T-helper 1 cell treated with Interleukin-12 subunit alpha and Interleukin-12 subunit beta and Interleukin-4 antibody, amounts not matched to agents 30 ng/mL and 1 ng/mL, for 36 hours (primary cell): ENCODE measurements around the gene RNF157. TPM values are rescaled to one million over a fixed set of nuclear protein-coding genes. Genes with fewer than 3 reads are reported as not detected.
"Not testable (repeated sequence)": the region's sequence is repeated elsewhere in the genome, so short reads cannot be mapped to it uniquely, and the experiment has no call there.

Experiments used
- intact Hi-C: fragments of 100-400 bp; cut with micrococcal nuclease; formaldehyde crosslinking; loops from one replicate; pipeline ENCODE4 v1.15.1; 2024
- total RNA-seq: library from RNA; stranded (reverse); gene quantifications from 2 replicates; pipeline ENCODE4 v1.2.3, GENCODE V29; 2022

The RNF157 gene
- total RNA-seq, 1 donor from 2014 or later = 104 TPM

DNA sequence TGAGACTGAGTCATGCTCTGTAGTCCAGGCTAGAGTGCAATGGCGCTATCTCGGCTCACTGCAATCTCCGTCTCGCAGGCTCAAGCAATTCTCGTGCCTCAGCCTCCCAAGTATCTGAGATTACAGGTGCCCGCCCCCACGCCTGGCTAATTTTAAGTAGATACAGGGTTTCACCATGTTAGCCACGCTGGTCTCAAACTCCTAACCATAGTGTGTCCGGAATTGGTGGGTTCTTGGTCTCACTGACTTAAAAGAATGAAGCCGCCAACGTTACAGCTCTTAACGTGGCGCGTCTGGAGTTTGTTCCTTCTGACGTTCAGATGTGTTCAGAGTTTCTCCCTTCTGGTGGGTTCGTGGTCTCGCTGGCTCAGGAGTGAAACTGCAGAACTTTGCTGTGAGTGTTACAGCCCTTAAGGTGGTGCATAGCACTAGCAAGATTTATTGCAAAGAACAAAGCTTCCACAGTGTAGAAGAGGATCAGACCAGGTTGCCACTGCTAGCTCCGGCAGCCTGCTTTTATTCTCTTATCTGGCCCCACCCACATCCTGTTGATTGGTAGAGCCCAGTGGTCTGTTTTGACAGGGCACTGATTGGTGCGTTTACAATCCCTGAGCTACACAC is 16.2 kb upstream of the RNF157 start:
- intact Hi-C loops = loop anchor here (1.0 kb wide), 1 partner anchor 10 kb away; no protein-coding TSS in a partner anchor

DNA sequence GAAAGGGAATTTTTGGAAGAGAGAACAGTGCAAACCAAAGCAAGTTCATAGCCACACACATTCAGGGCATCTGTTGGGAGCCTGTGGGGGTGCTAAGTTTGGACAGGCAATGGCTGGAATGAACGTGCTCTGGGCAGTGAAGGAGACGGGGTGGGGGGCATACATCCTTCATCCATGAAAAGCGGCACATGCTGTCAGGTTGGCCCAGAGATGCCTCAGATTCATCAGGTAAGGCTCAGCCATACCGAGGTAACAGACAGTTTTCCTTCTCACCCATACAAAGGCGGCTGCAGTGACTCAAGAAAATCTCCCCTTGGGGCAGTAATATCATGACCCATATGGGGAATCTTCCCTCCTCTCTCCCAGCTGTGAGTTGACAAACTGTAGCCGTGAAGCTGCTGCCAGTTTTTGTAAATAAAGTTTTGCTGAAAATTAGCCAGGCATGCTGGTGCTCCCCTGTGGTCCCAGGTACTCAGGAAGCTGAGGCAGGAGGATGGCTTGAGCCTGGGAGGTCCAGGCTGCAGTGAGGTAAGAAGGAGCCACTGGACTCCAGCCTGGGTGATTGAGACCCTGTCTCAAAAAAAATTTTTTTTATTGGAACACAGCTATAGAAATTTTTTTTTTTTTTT is 15.6 kb upstream of the RNF157 start:
- intact Hi-C loops = loop anchor here (1.0 kb wide), 1 partner anchor 10 kb away; no protein-coding TSS in a partner anchor

DNA sequence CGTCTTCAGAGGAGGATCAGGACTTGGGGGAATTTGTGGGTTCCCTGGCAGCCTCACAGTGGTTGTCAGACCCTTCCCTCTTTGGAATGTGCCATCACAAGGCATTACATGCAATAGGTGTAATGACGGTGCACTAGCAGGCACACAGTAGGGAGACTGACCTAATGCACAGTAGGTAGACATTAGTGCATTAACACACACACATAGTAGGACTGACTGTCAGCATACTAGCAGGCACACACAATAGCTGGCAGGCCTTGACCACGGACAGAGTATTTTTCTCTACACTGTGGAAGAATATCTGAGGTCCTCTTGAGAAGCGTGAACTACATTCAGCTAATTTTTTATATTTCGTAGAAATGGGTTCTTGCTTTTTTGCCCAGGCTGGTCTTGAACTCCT is 14.0 kb upstream of the RNF157 start:
- intact Hi-C loops = no loop called here

DNA sequence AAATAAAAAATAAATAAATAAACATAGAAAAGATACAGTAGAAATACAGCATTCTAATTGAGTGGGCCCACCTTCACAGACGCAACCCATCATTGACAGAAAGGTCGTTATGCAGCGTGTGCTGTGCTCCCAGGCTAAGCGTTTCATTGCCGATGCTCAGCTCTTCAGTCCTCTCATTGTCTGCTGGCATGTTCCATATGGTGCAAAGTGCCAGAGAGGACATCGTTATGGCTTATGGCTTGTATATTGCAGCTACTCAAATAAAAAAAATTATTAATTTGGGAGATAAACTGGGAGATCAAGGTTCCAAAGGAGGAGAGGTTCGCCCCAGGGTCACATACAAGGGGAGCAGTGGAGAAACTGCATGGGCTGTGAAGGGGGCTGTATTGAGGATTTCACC is 13.5 kb upstream of the RNF157 start:
- intact Hi-C loops = no loop called here

DNA sequence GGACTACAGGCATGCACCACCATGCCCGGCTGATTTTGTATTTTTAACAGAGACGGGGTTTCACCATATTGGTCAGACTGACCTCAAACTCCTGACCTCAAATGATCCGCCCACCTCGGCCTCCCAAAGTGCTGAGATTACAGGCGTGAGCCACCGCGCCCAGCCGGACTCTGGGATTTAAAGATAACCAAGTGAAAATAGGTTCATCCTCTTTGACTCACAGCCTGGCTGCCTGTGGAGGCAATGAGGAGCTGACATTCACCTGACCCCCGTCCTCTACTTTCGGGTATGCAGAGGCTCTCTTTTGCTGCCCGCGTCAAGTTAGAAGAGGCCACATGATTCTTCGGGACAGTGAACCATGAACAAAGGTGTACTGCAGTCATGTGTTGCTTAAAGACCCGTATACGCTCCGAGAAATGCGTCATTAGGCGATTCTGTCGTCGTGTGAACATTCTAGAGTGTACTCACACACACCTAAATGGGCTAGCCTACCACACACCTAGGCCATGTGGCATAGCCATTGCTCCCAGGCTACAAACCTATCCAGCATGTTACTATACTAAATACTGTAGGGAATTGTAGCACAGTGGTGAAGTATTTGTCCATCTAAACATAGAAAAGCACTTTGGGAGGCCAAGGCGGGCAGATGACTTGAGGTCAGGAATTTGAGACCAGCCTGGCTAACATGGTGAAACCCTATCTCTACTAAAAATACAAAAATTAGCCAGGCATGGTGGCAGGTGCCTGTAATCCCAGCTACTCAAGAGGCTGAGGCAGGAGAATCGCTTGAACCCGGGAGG is 12.9 kb upstream of the RNF157 start:
- intact Hi-C loops = loop anchor here (1.0 kb wide), 2 partner anchors 11 to 12 kb away; no protein-coding TSS in a partner anchor

DNA sequence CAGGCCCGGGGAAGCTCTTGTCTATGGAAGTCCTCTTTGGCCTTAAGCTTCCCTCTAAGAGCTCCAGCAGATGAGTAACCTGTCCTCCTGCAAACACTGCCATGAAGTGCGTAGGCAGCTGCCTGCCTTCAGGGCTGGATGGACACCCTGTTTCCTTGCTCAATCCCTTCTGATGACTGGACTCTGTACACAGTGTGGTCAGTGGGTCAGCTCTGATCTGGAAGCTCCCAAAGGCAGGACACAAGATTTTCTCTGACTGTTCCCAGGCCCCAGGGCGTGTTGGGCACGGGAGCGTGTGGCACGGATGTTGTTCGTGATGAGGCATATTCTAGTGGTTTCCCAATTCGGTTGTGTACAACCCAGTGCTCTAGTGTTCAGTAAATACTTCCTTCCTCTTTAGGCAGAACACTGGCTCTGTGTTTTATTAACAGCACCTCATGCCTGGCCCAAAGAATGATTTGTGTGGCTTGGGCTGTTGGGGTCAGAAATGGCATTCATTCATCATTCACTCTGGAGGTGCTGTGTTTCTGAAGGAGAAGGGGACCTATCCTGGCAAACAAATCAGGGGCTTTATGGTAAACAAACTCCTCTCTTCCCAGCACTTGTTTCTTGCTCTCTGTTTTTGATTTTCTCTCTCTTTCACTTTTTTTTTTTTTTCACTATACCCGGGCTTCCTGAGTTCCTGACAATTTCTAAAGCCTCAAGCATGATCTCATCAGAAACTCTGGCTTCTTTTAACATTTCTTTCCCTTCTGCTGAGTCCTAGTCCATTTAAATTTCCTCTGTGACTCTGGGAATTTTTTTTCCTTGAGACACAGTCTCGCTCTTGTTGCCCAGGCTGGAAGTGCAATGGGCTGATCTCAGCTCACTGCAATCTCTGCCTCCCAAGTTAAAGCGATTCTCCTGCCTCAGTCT is 12.0 kb upstream of the RNF157 start:
- intact Hi-C loops = loop anchor here (1.0 kb wide), 2 partner anchors 11 to 12 kb away; no protein-coding TSS in a partner anchor

DNA sequence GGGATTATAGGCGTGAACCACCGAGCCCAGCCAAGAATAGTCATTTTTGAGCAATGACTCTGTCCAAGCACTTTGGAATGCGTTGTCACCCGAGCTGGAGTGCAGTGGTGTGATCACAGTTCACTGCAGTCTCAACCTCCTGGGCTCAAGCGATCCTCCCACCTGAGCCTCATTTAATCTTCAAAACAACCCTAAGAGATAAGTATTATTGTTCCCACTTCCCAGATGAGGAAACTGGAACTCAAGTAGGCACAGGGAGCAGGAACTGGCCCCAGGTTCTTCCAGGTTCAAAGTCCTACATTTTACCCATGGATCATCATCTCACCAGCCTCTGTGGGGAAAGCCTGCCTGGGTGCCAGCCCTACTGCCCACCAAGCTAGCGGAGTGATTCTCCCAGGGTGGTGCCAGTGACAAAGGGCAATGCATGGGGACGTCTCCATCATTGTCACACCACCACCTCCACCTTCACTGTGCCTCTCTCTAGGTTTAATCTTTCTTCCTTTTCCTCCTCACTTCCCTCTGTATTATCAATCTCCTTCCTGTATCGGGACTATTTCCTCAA is 11.3 kb upstream of the RNF157 start:
- intact Hi-C loops = loop anchor here (1.0 kb wide), 2 partner anchors 10 to 13 kb away; no protein-coding TSS in a partner anchor

DNA sequence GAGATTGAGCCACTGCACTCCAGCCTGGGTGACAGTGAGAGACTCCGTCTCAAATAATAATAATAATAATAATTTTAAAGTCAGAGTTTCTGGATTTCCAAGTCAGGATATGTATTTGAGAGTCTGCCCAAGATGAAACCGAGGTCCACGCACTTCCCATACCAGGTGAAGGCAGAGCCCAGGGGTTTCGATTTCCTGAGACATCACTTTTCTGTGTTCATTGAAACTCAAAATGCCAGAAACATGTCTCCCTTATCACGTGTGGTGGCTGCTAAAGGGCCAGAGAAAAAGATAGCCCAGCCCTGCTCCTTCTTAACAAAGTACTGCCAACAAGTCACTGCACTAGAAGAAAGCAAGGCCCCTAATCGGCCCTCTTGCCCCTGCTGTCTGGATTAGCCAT is 9.8 kb upstream of the RNF157 start:
- intact Hi-C loops = no loop called here

DNA sequence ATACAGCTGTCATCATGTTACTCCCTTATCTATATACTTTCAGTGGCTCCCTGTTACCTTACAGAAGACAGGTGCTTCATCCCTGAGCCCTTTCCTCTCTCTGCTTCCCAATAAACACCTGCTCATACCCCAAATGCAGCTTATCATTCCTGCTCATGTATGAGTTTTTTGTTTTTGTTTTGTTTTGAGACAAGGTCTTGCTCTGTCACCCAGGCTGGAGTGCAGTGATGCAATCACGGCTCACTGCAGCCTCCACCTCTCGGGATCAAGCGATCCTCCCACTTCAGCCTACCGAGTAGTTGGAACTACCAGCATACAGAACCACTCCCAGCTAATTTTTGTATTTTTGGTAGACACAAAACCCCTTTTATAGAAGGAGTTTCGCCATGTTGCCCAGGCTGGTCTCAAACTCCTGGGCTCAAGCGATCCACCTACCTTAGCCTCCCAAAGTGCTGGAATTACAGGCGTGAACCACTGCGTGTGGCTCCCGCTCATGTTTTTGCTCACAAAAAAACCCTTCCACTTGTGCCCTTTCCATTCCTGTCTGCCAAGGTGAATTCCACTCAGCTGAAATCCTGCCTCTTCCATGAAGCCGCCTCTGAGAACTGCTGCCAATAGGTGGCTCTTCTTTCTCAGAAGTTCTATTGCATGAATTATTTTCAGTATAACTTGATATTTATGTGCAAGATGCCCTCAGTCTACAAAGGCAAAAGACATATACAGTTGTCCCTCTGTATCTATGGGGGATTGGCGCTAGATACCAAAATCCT is 7.9 kb upstream of the RNF157 start:
- intact Hi-C loops = no loop called here

DNA sequence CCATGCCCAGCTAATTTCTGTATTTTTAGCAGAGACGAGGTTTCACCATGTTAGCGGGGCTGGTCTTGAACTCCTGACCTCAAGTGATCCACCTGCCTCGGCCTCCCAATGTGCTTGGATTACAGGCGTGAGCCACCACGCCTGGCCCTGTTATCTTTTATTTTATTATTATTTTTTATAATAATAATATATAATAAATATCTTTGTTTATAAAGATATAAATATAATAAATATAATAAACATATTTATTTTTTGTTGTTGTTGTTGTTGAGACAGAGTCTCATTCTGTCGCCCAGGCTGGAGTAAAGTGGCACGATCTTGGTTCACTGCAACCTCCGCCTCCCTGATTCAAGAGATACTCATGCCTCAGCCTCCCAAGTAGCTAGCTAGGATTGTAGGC is 7.0 kb upstream of the RNF157 start:
- intact Hi-C loops = no loop called here

DNA sequence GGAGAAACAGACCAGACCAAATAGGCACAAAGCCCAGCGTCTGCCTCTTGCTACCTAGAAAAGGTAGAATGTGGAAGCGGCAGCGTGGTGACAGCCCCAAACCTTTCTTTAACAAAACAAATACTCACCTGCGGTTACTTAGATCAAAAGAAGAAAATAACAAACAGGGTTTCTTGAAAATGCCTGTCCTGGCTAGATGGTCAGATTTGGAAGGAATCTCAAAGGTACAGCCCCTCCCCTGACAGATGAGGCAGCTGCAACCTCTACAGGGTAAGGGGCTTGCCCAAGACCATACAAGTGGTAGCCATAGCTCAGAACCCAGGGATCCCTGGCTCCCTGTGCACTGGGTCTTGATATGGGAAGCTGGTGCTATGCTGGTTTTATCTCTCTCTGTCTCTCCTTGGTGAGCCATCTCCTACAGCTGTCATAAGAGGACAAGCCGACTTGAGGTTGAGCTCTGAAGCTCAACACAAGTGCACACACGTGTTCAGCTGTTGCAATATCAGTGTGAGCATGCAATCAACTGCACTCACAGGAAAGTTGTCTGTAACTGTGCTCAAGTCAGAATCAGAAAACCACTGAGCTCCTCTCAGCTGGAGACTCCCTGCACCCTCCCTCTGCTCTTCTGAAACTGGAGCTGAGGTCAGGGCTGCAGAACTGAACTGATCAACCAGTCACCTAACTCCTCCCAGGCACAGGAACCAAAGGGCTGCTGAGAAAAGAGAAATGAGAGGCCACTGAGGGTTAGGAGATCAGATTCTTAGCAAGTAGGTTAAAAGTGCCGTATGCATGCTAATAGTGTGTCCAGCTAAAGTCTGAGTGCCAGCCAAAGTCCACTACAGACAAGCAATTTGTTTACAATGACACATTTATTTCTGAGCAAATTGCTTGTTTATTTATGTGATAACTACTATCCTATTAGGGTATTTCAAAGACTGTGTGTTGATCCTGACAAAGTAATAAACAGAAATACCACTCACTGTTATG is 6.1 kb upstream of the RNF157 start:
- intact Hi-C loops = loop anchor here (1.0 kb wide), 5 partner anchors 10 to 64 kb away; no protein-coding TSS in a partner anchor

DNA sequence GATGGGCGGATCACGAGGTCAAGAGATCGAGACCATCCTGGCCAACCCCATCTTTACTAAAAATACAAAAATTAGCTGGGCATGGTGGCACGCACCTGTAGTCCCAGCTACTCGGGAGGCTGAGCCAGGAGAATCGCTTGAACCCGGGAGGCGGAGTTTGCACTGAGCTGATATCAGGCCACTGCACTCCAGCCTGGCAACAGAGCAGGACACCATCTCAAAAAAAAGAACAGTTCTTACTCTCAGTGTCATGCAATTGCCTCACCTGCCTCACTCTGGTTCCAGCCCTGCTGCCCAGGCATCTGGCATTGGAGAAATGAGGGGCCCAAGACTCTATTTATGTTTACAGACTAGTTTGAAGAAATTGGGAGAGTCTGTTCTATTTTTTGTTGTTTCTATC is 4.4 kb upstream of the RNF157 start:
- intact Hi-C loops = not testable (repeated sequence)

DNA sequence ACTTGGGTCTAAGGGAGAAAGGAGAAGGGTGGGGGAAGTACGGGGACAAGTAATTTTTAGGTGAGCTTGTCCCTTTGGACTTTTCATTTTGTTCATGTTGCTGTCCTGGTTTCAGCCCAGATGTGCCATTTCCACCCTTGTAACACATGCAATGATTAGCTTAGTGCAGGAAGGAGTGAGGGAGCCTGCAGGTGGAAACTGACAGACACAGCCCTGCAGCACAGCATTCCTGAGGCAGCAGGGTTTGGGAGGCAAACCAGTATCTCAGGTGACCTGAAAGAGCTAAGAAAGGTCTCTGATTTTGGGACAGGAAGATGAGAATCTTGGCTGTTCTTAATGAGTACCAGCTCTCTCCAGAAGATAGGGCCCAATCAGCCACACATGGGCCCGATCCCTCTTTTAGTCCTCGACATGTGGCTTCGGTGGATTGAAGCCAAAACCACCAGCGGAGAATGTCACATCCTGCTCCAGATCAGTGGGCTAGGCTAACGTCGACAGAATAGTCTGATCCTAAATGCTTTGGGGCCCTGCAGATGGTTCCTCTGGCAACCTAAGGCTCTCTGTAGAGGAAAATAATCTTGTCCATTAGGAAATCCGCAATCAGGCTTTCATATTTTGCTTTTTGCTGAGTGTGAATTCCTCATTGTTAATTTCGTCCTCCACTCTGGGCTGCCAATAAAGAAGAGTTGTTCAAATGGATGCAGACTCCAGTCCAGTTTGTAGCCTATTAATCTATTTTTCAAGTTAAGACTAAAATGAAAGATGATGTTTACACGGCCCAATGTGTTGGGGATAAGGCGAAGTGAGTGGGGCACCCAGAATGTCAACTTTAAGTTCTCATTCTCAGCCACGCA is 3.8 kb upstream of the RNF157 start:
- intact Hi-C loops = no loop called here

DNA sequence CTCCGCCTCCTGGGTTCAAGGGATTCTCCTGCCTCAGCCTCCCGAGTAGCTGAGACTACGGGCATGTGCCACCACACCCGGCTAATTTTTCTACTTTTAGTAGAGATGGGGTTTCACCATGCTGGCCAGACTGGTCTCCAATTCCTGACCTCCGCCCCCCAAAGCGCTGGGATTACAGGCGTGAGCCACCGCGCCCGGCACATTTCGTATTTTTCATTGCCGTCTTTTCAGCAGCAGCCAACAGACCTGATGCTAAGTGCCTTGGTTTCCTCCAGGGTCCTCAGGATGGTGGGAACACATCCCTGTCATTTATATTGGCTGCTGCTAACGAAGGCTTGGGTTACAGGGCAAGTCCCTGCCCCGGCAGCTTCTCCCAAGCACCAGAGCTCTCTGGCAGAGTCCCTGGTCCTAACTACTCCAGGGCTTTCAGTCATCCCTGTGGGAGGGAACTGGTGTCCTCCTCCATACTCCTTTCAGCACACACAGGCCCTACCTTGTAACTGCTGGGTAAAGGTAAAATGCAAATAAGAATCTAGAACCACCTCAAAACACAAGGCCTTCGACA is 1.5 kb upstream of the RNF157 start:
- intact Hi-C loops = loop anchor here (1.0 kb wide), 1 partner anchor 11 kb away; no protein-coding TSS in a partner anchor

DNA sequence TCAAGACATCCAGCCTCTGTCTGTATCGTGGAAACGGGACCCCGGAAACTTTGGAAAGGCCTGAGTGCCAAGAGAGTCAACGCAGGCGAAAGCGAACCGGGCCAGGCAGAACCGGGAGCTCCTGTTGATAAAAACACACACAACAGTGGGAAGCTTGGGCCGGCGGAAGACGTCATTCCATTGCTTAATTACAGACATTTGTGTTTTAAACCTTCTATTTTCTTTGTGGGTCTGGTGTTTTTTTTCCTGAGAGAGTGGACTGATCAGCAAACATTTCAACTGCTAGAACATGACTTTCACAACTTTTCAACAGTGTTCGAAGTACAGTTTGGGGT is 878 bp upstream of the RNF157 start:
- intact Hi-C loops = loop anchor here (1.0 kb wide), 1 partner anchor 11 kb away; no protein-coding TSS in a partner anchor

DNA sequence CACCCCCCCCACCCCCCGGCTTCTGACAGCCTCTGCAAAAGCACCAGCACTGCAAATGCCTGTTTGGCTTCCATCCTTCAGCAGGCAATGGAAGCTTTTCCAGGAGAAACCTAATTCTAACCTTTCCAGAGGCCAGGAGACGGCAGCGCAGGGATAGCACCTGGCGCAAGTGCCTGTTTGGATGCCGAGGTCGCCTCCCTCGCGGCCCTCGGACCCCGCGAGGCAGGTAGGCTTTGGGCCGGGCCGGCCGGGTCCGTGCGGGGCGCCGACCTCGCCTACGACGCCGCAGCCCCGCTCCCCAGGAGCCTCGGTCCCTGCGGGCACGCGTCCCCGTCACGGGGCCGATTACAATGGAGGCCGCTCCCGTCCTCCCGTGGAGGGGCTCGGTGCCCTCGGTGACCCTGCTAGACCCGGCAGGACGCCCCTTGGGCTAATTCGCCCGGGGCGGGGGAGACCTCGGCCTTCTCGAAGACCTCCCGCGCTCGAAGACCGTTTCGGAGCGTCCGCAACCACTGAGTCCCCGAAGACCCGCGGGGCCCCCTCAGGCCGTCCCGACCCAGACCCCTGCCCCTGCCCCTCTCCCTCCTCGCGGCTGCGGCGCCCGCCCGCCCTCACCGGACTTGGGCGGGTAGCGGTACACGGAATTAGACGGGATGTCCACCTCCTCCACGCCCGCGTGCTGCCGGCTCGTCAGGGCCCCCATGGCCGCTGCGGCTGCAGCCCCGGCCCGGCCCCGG is 587 bp downstream of the RNF157 start:
- intact Hi-C loops = loop anchor here (1.0 to 5.0 kb wide), 2 partner anchors 33 to 47 kb away; no protein-coding TSS in a partner anchor
